HG03442 (cell line): Measurements from ENCODE around the gene TMF1.
A peak's percentile ranks its signal among the peaks of the same experiment; 100 is the strongest.

Experiments used
- ATAC-seq: cut with Tn5 transposase; IDR thresholded peaks from one replicate; pipeline ENCODE4 v1.9.1; 2021; ENCODE audit warnings: mild to moderate bottlenecking, moderate library complexity; ENCODE audit not compliant: unreplicated experiment

TMF1 gene

DNA sequence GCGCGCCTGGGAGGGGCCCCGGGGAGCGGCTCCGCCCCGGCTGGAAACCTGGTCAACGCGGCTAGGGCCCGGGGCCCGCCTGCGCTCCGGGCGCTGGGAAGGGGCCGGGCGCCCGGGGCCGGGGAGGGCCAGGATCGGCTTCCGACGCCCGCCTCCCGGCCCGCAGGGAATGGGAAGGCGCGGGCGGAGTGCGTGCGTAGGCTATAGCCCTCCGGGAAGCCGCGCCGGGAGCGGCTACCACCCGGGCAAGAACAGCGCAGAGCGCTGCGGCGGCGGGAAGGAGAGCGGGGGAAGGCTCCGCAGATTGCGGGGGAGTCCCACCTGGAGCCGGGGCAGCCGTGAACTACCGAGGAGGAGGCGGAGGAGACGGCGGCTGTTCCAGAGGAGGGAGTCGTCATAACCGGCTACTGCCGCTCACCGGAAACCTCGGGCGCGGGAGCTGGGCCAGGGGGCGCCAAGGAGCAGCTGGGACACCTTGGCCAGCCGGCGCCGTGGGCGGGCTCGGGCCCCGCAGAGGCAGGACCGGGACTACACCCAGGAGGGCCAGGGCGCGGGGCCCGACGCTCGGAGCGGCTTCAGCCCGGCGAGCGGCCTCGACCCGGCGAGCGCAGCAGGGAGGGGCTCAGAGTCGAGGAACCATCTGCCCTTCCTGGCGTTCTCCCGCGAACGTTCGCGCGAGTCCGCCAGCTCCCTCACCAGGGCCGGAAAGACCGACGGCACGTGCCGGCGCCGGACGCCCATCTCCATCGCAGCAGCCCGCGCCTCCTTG lies 38.7 kb downstream of the TMF1 start, which contains the start of gene EOGT:
Gene EOGT (minus strand): TSS at position 432 of the 769 bp plus-strand sequence. CDS start 3,838 bp downstream, outside the sequence.
- ATAC-seq = peak; percentile 84

DNA sequence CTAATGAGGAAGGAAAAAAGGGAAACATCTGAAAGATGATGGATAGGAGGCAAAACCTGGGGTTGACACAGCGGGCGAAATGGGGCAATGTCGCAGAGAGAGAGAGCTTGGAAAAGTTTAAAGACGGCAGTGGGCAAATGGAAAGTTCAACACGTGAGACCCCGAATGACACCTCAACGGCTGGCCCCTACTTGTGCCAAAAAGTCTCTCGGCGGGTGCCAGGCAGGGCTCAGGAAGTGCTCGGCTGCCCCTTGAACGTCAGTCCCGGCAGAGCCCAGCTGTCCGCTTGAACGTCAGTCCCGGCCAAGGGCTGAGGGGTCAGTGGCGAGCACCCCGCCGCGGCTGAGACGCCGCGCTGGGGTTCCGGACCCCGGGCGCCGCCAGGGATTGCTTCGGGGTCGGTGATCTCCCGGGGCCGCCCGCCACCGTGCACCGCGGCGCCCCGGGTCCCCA lies 39.3 kb downstream of the TMF1 start:
- ATAC-seq = peak; percentile 36

DNA sequence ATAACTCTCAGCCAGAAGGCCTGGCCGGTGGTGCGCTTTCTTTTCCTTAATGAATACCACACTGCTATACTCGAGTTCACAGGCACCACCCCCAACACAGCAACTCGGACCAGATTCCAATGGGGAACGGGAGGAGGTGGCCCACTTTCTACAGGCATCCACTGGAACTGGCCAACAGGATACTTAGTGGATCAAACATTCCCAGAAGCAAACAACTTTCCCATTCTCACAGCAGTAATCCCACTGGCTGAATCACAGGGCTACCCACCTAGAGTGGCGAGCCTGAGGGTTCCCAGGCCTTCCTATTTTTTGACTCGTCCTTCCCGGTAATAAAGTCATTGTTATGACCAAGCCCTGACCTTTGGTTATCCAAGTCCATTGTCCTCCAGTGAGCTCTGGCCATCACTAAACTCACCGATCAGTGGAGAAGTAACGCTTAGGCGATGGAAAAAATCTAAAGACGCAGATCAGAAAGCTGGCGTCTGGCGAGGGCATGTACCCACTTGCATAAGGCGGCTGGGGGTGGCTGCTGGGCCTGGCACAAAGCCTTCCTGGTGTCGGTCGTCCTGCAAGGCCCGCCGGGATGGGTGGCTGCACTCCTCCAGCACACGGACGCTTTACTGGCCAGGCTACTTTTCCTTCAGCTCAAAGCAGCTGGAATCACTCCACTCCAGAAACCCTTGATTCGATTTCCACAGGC lies 39.9 kb downstream of the TMF1 start:
- ATAC-seq = no peak

DNA sequence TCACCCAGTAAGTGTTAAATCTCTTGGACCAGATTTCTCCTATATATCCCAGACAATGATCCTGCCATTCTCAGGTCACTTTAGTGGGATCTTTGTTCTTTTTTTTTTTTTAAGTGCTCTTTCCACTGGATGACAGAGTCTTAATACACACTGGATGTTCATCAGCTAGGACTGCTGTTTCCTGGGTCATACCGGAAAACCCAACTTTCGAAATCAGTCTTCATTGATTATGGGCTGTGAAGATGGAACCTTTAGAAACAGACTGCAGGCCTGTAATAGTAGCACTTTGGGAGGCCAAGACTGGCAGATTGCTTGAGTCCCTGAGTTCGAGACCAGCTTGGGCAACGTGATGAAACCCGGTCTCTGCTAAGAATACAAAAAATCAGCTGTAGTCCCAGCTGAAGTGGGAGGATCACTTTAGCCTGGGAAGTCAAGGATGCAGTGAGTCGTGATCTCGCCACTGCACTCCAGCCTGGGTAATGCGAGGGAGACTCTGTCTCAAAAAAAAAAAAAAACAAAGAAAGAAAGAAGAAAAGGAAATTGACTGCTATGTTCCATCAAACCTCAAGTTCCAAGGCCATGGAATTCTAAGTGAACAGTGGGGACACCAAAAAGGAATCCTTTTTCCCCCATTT lies 40.9 kb downstream of the TMF1 start:
- no peak for ATAC-seq

DNA sequence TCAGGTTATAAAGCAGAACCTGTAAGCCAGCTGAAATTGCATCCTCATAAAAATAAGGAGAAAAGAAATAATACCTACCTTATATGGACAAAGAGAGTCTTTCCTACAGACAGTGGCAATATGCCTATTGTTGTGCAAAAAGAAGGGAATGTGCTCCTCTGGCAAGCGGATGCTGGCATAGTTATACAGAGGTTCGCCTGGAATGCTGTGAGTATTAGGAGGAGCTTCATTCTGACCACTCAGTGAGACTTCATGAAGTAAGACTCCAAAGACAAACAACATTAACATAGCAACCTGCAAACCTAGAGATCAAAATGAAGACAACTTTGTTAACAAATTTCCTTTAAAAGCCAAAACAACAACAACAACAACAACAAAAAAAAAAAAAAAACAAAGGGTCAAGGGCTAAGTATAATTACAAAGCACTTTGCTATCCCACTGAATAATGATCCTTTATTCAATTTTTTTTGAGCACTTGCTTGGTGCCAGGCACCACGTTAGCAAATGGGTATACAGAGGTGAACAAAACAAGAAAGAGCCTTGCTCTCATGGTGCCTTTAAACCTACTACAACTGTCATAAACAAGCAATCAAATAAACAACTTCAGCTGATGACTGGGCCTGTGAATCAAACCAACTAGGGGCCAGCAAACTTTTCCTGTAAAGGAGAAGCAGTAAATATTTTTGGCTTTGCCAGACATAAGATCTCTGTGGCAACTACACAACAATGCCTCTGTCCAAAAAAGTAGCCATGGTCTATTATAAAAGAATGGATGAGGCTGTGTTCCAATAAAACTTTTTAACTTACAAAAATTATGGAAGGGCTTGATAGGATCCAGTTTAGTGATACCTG lies 42.3 kb downstream of the TMF1 start:
- ATAC-seq = no peak

DNA sequence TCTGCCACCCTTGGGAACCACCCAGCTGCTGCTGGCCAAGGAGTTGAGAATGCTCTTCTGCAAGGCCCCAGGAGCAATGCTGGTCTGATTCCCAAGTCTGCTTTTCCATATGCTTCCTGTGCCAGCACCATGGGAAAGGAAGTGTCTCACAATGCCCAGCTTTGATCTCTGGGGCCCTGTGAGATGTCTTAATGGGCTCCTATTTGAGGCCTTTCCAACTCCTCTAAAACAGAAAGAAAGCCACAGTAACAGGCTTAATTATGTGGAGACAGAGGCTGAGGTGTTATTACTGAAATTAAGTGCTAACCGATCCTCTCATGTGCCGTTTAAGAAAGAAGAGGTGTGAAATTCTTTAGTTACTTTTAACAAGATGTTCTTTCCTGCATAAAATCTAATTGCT lies 43.2 kb downstream of the TMF1 start:
- ATAC-seq = no peak

DNA sequence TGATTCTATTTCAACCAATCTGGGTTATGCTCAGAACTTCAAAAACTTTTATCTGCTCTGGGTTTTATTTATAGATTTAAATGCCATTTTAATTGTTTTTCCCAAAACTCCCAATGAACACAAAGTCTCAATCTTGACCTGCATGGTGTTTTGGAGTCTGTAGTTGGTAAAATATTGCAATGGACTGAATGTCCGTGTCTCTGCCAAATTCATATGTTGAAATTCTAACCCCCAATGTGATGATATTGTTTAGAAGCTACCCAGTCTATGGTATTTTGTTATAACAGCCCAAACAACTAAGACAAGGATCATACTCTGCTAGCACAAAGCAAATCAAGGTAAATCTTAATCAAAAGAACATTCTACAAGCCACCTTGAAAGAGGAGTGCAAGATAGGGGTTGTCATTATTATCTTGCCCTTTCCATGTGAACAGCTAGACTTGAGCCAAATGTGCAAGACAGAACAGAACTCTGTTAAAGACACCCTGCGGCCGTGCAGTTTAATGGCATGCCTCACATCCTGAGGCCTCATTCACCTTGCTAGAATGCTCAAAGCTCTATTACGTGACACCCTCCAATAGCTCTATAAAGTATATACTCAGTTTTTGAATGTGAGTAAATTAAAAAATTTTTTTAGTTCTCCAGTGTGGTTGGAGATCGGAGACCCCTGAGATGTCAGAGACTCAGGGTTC lies 46.2 kb downstream of the TMF1 start:
- ATAC-seq = no peak

DNA sequence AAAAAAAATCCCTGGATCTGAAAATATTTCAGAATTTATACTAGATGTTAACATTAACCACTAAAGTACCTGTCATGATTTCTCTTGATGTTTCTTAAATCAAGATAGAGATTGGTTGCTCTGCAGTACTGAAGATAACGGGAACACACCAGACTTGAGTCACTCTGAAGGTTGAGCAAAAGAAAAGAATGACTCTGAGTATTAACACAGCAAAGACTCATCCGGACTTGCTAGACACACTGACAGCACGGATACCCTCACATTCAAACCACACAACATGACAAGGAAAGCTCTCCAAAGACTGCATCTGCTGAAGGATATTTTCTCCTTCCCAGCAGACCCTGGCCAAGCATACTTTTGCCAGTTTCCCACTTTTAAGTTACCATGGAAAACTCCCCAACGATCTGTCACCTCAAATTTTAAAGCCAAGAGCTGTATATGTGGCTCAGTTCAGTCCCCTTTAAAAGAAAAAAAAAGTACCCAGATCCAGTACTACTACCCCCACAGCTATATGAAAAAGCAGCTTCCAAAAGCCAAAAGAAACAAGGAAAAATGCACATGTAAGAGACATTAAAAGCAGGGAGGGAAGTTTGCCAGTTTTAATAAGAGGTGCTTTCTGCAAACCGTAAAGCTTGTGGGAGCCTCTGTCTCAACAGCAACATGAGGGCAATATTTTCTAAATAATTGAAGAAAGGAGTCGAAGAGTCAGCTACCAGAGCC lies 46.9 kb downstream of the TMF1 start:
- no peak for ATAC-seq

DNA sequence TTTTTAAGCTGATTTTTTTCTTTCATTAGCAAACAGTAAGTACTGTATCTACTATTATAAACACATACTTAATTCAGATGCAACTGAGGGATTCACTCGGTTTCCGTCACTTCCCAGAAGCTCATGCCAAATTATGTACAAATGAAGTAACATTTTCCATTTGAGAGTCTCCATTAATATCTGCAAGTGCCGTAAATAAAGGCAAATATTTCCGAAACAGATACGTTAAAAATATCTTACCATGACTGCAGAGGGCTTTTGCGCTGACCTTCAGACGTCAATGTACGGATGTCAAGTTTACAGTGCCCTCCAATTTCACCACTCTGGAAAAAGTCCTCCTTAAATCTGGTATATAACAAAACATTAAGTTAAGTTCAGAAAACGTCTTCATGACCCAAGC lies 48.0 kb downstream of the TMF1 start:
- no peak for ATAC-seq

DNA sequence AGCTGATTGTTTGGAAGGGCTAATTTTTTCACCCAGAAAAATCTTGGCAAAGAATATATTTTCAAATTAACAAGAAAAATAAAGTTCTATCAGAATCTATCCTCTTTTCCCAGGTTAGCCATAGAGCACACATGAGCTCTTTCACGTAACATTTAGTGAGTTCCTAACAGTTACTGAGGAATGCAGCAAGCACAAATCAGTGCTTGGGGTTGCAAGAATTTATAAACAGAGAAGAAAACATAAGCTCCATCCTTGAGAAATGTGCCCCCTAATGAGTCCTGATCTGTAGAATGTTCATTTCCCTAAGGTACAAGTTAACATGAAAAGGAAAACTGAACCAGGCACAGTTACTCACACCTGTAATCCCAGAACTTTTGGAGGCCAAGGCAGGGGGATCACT lies 52.5 kb downstream of the TMF1 start:
- no peak for ATAC-seq

DNA sequence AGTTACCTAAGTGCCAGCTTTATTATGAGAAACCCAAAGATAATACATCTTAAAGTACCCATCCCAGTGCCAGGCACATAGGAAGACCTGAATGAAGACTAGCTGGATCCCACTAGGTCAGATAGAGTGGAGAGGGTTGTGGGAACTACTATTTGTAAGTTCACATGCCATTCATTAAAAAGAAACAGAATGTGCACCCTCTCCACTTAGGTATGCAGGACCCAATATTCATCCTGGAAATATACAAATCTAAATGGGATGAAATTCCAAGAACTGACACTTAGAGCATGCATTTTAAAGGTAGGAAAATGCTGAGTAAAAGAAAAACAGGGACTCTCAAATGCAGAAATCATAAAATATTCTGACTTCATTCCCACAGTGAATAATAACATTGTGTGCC lies 53.0 kb downstream of the TMF1 start:
- no peak for ATAC-seq

DNA sequence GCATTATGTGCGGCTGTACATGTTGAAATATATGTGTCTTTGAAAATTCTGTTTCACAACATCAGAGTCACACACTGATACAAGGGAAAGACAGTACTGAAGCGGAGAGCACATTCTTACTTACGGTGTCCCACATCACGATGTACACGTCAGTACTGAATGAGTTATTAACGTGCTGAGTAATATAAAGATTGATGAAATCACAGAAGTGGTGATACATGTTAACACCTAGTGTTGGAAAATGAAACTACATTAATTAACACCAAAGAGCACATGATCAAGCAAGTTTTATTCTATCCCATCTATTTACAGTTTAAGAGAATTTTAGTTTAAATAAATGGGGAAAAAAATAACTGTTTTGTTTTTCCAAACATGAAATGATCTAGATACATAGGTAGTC lies 54.2 kb downstream of the TMF1 start:
- ATAC-seq = no peak

DNA sequence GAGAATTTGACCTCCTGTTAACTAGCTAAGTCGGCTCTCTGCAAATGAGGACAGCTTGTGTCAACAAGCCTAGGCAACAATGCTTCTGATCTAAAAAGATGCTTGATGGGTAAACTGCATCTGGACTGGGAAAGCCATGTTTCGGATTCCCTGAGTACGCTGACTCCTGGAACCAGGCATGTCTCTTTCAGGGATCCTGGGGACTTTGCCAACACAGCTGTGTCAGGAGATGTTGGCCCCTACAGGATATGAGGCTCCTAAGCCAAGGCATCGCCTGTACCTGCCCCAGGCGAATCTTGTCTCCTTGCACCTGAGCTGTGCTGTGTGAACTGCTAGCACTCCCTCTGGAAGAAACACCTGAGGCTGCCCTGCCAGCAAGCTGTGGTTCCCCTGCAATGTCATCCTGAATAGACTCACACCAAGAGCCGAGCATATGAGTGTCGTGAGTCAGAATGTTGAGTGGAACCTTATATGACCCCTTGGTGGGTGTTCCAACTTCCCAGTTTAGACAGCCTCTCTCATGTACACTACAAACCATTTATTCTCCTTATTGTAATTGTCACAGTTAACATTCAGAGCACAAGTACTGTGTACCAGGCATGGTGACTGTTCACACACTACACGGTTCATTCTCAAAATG lies 55.7 kb downstream of the TMF1 start:
- ATAC-seq = no peak

DNA sequence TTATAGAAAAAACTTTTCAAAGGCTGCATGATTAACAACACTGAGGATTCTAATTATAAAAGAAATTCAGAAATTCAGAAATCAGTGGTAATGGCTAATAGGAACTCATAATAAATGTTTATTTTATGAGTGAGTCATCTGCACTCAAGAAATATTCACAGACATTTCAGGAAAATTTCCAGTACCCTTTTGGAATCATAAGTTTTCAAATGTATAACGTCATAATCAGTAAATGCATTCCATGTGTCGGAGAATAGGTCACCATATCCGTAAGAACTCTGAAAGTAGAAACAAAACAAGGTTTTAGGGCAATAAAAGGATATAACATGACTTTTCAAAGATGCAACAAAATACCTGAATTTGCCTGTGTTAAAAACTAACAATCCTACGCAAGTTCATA lies 63.4 kb downstream of the TMF1 start:
- no peak for ATAC-seq

DNA sequence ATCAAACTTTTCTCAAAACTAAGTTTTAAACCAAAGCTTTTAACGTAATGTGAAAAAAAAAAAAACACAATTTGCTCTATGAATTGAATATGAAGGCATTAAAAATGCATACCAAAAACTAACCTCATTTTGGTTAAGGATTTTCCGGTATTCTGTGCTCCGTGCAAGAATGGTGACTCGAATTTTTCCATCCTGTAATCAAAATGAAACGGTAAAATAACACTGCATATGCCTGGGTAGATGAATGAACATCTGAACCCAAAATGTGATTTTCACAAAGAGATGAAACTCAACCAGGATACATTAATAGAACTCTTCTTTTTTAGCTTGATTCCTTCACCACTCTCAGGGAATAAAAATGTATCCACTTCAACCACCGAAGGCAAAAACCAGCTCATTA lies 64.8 kb downstream of the TMF1 start:
- ATAC-seq = no peak

DNA sequence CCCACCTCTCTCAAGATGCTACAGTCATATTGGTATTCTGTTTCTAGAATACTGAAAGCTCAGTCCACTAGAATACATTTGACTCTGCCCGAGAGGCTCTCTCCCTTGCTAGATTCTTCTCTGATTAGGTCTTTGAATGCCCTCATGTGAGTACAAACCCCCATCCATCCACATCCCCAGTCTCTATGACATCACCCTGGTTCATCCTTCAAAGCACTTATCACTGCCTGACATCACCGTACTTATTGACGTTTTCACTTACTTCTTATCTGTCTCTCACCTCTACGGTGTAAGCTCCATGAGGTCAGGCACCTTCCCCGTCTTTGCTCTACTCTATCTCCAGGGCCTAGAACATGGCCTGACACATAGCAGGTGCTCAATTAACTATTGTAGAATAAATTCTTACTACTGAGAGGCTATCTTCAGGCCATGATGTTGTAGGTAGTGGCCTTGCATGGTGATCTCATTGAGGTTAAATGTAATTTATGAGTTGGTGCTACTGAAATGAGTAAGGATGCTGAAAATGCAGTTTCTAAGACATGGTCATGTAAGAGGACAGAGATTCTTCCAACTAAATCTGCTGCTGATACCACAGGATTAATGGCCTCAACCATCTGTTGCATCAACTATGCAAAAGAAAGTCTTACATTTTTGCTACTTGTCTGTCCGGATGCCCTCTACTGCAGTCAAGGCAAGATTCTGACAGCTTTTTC lies 65.5 kb downstream of the TMF1 start:
- no peak for ATAC-seq

DNA sequence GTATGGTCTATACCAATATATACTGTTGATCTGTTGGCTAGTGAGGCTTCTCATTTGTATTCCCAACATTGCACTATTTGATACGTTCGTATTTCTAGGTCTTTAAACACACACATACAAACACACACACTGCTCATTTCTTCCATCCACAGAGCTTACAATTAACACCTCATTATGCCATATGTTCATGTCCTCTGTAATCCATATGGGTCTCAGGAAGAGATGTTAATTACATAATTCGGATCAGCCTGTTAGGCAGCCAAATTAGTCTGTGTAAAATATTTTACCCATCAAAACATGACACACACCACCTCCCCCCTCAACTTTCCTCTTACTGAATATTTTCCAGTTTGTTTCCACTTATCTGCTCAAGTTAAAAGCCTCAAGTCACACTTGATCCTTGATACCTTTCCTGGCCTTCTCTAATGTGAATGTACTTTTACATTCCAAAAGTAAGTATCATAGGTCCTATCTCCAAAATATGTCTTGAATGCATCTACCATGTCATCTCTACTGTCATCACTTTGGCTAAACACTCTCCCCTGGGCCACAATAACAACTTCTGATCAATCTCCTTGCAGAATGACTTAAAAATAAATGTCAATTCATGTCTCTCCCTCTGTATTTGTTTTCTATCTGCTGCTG lies 66.9 kb downstream of the TMF1 start:
- ATAC-seq = no peak

DNA sequence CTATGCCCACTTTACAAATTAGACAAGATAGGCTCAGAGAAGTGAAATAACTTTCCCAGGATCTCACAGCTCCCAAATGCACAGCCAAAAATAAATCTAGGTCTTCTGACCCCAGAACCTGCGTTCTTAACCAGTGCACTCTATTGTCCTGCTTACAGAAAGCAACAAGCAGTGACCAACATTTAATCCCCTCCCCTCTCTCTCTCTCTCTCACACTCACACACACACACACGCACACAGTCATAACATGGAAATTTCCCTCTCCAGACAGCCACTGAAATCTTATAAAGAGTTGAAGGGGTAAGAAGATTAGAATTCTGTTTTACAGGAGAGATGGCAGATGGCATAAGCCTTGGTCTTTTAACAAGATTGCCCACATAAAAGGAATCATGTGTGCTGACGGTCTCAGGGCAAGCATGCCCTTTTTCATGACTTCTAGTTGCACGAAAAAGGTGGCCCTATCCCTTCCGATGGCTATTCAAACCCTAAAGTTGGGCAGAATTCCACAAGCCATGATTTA lies 68.1 kb downstream of the TMF1 start:
- no peak for ATAC-seq
